Esophagus squamous epithelium (tissue), 5 donors: Measurements from ENCODE around the gene ZNF416. TPM values are rescaled to one million over a fixed set of nuclear protein-coding genes. Genes with fewer than 3 reads are reported as not detected.

ENCODE experiments used
- DNase-seq: peaks from one replicate; lab custom pipeline; 2025; lab: John Stamatoyannopoulos, UW
- H3K27ac ChIP-seq, 4 donors: fragments of 200-600 bp; sonication (generic); one replicate each; pipeline ENCODE4 v1.5.1; 2016 to 2019; ENCODE audit warnings: mild to moderate bottlenecking in 1 of 4
- H3K27me3 ChIP-seq, 4 donors: fragments of 200-600 bp; sonication (generic); 1 replicate in 3 of 4; 2 replicates in 1 of 4; pipeline versions ENCODE4 v1.5.1 to v1.6.0; 2017 to 2021; ENCODE audit warnings: antibody characterized with exemption in 1 of 4
- H3K36me3 ChIP-seq, 3 donors: fragments of 200-600 bp; sonication (generic); one replicate each; pipeline ENCODE4 v1.5.1; 2016 to 2019
- H3K4me1 ChIP-seq, 3 donors: fragments of 200-600 bp; sonication (generic); one replicate each; pipeline ENCODE4 v1.5.1; 2017 to 2019
- H3K4me3 ChIP-seq, 4 donors: fragments of 200-600 bp; sonication (generic); 1 replicate in 3 of 4; 2 replicates in 1 of 4; pipeline ENCODE4 v1.5.1; 2016 to 2019; ENCODE audit warnings: mild to moderate bottlenecking in 2 of 4, moderate library complexity in 1 of 4
- H3K9me3 ChIP-seq, 3 donors: fragments of 200-600 bp; sonication (generic); one replicate each; pipeline ENCODE4 v1.5.1; 2016 to 2019
- POLR2A ChIP-seq, 4 donors: fragments of 450-650 bp; IDR thresholded peaks; one replicate each; pipeline ENCODE4 v1.6.1; 2017; ENCODE audit warnings: antibody characterized with exemption in 4 of 4, mild to moderate bottlenecking in 4 of 4, moderate library complexity in 3 of 4
- WGBS, 2 donors: methylation state at CpG; one replicate each; pipeline ENCODE4 v1.1.5; 2018; 5-methylcytosine and 5-hydroxymethylcytosine counted together
- intact Hi-C: fragments of 100-400 bp; cut with DNase I; formaldehyde crosslinking; loops from one replicate; pipeline ENCODE4 v1.15.0; 2022
- total RNA-seq, 4 donors: library from RNA; depleted of rRNA; stranded (reverse); fragments of >200 nt; gene quantifications; one replicate each; pipeline ENCODE4 v1.1.0, GENCODE V29; 2016
- TF ChIP-seq, protein P1 (sequence below), 6 experiments: fragments of 450-650 bp in 4 of 6; fragments of 200-600 bp in 2 of 6; sonication (generic) in 2 of 6; IDR thresholded peaks; one replicate each; pipeline ENCODE4 v1.5.1; 2016 to 2019; ENCODE audit warnings: antibody characterized with exemption in 6 of 6, mild to moderate bottlenecking in 4 of 6, moderate library complexity in 4 of 6
- donor health status: DM: yes; HTN: yes; CAD: no.

ZNF416 gene
- total RNA-seq, 4 donors from 2014 or later: 1.6 to 6.5 (median 3.9) TPM

DNA sequence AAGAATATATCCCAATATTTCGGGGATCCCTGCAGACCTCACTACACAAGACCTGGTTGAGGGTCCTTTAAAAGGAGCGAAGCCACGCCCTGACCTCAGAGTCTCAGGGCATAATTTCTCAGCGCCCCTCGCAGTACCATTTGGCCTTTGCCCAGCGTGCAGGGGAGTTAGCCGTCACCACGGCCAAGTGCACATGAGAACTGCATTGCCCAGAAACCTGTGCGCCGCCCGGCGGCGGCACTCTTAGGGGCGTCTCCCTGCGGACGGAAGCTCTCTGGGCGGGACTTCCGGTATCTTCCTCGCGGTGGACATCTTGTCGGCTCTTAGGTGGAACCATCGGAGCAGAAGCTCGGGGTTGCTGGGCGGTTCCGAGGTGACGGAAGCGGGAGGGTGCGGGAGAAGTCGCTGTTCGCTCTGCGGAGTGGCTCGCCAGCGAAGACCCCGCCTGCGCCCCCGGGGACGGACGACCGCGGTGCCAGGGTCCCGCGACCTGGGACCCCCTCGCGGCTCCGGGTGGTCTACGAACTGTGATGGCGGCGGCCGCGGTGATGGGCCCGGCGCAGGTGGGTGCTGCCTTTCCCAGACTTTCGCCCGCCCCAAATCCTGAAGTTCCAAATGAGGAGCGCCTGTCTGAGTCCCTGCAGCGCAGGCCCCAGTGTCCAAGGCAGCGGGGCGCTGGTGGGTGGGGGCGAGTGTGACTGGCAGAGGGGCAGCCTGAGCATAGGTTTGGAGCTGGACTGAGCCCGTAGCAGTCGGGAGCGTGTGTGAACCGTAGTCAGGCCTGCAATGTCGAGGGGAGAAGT lies 35.4 kb upstream of the ZNF416 start, which contains the start of gene ZNF134:
Gene ZNF134, plus strand, starts transcription at position 302 of the 803 bp plus-strand sequence. CDS start 5,227 bp downstream, outside the sequence.
- Histone ChIP-seq H3K9me3 (peaks cover 5 to 69% (median 47%) of the 10 kb centered on the region in 3 donors), H3K27ac (peak within 1 kb of the TSS; percentile 78 to 88 (median 85)), H3K27me3 (no peaks in the 10 kb centered on the region), H3K36me3 (peaks cover 26 to 44% (median 31%) of the 10 kb centered on the region in 3 donors), H3K4me3 (peak within 1 kb of the TSS; percentile 88 to 99 (median 98)), H3K4me1 (peaks cover 5 to 23% (median 10%) of the 10 kb centered on the region in 3 donors)
- TF ChIP-seq POLR2A (IDR thresholded peaks at IDR 0.05): no peak
- TF ChIP-seq, protein P1, sequence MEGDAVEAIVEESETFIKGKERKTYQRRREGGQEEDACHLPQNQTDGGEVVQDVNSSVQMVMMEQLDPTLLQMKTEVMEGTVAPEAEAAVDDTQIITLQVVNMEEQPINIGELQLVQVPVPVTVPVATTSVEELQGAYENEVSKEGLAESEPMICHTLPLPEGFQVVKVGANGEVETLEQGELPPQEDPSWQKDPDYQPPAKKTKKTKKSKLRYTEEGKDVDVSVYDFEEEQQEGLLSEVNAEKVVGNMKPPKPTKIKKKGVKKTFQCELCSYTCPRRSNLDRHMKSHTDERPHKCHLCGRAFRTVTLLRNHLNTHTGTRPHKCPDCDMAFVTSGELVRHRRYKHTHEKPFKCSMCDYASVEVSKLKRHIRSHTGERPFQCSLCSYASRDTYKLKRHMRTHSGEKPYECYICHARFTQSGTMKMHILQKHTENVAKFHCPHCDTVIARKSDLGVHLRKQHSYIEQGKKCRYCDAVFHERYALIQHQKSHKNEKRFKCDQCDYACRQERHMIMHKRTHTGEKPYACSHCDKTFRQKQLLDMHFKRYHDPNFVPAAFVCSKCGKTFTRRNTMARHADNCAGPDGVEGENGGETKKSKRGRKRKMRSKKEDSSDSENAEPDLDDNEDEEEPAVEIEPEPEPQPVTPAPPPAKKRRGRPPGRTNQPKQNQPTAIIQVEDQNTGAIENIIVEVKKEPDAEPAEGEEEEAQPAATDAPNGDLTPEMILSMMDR (IDR thresholded peaks at IDR 0.05): peak in 5 of 6 experiments; percentile 17 to 45 (median 27)
- intact Hi-C loops: no loop called here
- 3 to 25% methylated on average over 4 to 5 of the region's 64 CpGs for WGBS, 2 donors
- DNase-seq: peak; percentile 39

DNA sequence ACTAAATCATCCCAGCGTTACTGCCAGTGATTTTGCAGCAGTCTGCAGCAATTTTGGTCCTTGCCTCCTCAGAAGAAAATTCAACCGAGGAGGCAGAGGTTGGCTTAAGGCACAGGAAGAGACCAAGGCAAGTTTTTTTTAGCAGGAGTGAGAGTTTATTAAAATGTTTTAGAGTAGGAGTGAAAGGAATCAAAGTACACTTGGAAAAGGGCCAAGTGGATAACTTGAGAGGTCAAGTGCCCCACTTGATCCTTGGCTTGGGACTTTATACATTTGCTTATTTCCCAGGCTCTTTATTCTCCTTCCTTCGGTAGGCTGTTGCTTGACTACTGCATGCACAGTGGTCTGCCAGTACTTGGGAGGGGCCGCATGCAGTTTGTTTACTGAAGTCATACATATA lies 32.4 kb upstream of the ZNF416 start:
- no peak for DNase-seq
- Histone ChIP-seq H3K9me3 (peaks cover 0 to 68% (median 38%) of the 10 kb centered on the region in 3 donors), H3K4me1 (peaks cover 5 to 23% (median 10%) of the 10 kb centered on the region in 3 donors), H3K4me3 (no peak overlapping the region), H3K36me3 (peaks cover 3 to 38% (median 7%) of the 10 kb centered on the region in 3 donors), H3K27me3 (no peaks in the 10 kb centered on the region), H3K27ac (no peak overlapping the region)
- intact Hi-C loops: no loop called here
- 76 to 83% methylated on average over 4 of the region's 4 CpGs for WGBS, 2 donors
- TF ChIP-seq, protein P1 (IDR thresholded peaks at IDR 0.05): no peak
- TF ChIP-seq POLR2A (IDR thresholded peaks at IDR 0.05): no peak

DNA sequence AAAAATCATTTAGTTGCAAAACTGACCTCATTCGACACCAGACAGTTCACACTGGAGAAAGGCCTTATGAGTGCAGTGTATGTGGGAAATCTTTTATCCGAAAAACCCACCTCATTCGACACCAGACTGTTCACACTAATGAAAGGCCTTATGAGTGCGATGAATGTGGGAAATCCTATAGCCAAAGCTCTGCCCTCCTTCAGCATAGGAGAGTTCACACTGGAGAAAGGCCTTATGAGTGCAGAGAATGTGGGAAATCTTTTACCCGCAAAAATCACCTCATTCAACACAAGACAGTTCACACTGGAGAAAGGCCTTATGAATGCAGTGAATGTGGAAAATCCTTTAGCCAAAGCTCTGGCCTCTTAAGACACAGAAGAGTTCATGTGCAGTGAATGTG lies 28.2 kb upstream of the ZNF416 start:
- Histone ChIP-seq H3K27ac (no peak overlapping the region), H3K4me3 (no peak overlapping the region), H3K27me3 (no peaks in the 10 kb centered on the region), H3K4me1 (no peaks in the 10 kb centered on the region), H3K9me3 (peaks cover 0 to 91% (median 54%) of the 10 kb centered on the region in 3 donors), H3K36me3 (peaks cover 3 to 67% (median 18%) of the 10 kb centered on the region in 3 donors)
- intact Hi-C loops: no loop called here
- DNase-seq: no peak
- no peak for TF ChIP-seq POLR2A (IDR thresholded peaks at IDR 0.05)
- TF ChIP-seq, protein P1 (IDR thresholded peaks at IDR 0.05): no peak
- 90 to 94% methylated on average over 4 to 5 of the region's 5 CpGs for WGBS, 2 donors

DNA sequence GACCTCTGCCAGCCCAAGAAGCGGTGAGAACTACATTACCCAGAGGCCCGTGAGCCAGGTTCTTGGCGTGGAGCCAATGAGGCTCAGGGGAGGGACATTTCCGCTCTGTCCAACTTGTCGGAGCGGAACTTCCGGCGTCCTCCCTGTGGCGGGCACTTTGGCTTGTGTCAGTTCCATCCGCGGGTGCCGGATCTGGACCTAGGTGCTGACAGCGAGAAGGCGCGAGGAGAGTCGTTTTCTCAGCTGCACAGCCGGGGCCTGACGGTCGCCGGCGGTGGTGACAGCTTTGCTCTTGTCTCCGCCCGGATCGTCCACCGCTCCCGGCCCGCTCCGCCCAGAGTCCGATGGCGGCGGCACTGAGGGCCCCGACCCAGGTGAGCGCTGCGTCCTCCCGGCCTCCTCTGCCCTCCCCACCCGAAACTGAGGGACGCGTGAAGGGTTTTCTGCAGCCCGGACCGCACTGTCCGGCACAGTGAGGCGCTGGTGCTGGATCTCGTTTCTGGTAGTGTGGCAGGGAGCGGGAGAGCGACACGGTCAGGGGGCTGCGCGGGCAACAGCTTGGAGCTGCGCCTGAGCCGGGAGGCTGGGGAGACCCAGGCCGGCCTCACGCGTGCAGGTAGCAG lies 21.2 kb upstream of the ZNF416 start, which contains the start of gene ZNF530:
Gene ZNF530, plus strand, starts transcription at position 125 of the 623 bp plus-strand sequence. CDS start 4,461 bp downstream, outside the sequence.
- H3K9me3 ChIP-seq: peaks cover 0 to 40% (median 21%) of the 10 kb centered on the region in 3 donors
- peaks cover 3 to 30% (median 6%) of the 10 kb centered on the region in 3 donors for H3K36me3 ChIP-seq
- peak; percentile 66 for DNase-seq
- H3K27me3 ChIP-seq: no peaks in the 10 kb centered on the region
- no peak for TF ChIP-seq POLR2A (IDR thresholded peaks at IDR 0.05)
- TF ChIP-seq, protein P1 (IDR thresholded peaks at IDR 0.05): peak in 1 of 6 experiments; percentile 22
- intact Hi-C loops: no loop called here
- 0% methylated on average over 7 to 15 of the region's 53 CpGs for WGBS, 2 donors
- peak within 1 kb of the TSS; percentile 81 to 95 (median 88) for H3K4me3 ChIP-seq
- peaks cover 10 to 15% (median 11%) of the 10 kb centered on the region in 3 donors for H3K4me1 ChIP-seq
- peak within 1 kb of the TSS; percentile 19 to 62 (median 46) for H3K27ac ChIP-seq
